ENCODE results near the gene EVC2. TPM values are rescaled to one million over a fixed set of nuclear protein-coding genes. Genes with fewer than 3 reads are reported as not detected.

Gene EVC2
- total RNA-seq, 4 donors from 2014 or later: 0.20 to 10.5 (median 3.9) TPM

GRCh38 chr4:5738061-5738460 lies 29.7 kb upstream of the EVC2 start:
- in situ Hi-C loops (cut with MboI; ENCODE audit: low pct_ligation_motif_present in 1 of 4, low pct_unique_long_range_greater_than_20kb in 1 of 4, low sequenced_read_pairs in 3 of 4): no loop called here

GRCh38 chr4:5735463-5735862 lies 27.1 kb upstream of the EVC2 start:
- in situ Hi-C loops (cut with MboI; ENCODE audit: low pct_ligation_motif_present in 1 of 4, low pct_unique_long_range_greater_than_20kb in 1 of 4, low sequenced_read_pairs in 3 of 4) (no loop called here), intact Hi-C loops (cut with DNase I; ENCODE audit: low total_unique reads) (no loop called here)
- Histone ChIP-seq H3K27ac (no peak overlapping the region), H3K9me3 (no peaks in the 10 kb centered on the region), H3K27me3 (no peaks in the 10 kb centered on the region), H3K4me1 (no peaks in the 10 kb centered on the region), H3K4me3 (no peak overlapping the region), H3K36me3 (no peaks in the 10 kb centered on the region)
- no peak for DNase-seq
- no peak for TF ChIP-seq POLR2A (IDR thresholded peaks at IDR 0.05)
- no peak for TF ChIP-seq CTCF (IDR thresholded peaks at IDR 0.05)
- no peak for TF ChIP-seq POLR2AphosphoS5 (IDR thresholded peaks at IDR 0.05)
- WGBS, 2 donors (ENCODE audit: low coverage in 1 of 2): 73% methylated on average over 3 of the region's 3 CpGs; no CpG with 5 or more reads in 1 of the 2 donors

More at GRCh38 chr4:5738061-5738460, 29.7 kb upstream of the EVC2 start:
- DNase-seq: no peak
- no peaks in the 10 kb centered on the region for H3K4me1 ChIP-seq
- H3K9me3 ChIP-seq: no peaks in the 10 kb centered on the region
- H3K4me3 ChIP-seq: no peak overlapping the region
- H3K27ac ChIP-seq: no peak overlapping the region
- TF ChIP-seq POLR2AphosphoS5 (IDR thresholded peaks at IDR 0.05) (no peak), POLR2A (IDR thresholded peaks at IDR 0.05) (no peak), EP300 (IDR thresholded peaks at IDR 0.05; ENCODE audit: low read depth) (no peak), CTCF (IDR thresholded peaks at IDR 0.05) (no peak)
- WGBS, 2 donors (ENCODE audit: low coverage in 1 of 2): 85 to 95% methylated on average over 2 of the region's 2 CpGs
- no peaks in the 10 kb centered on the region for H3K36me3 ChIP-seq
- H3K27me3 ChIP-seq: no peaks in the 10 kb centered on the region
- intact Hi-C loops (cut with DNase I; ENCODE audit: low total_unique reads): no loop called here

- 78% methylated on average over 2 to 5 of the region's 5 CpGs for WGBS, 2 donors (ENCODE audit: low coverage in 1 of 2)
- in situ Hi-C loops (cut with MboI; ENCODE audit: low pct_ligation_motif_present in 1 of 4, low pct_unique_long_range_greater_than_20kb in 1 of 4, low sequenced_read_pairs in 3 of 4): no loop called here
- DNase-seq: no peak
- no peak for TF ChIP-seq EP300 (IDR thresholded peaks at IDR 0.05; ENCODE audit: low read depth)
- no peak for TF ChIP-seq POLR2AphosphoS5 (IDR thresholded peaks at IDR 0.05)
- no peak for TF ChIP-seq CTCF (IDR thresholded peaks at IDR 0.05)
- TF ChIP-seq POLR2A (IDR thresholded peaks at IDR 0.05): no peak
- Histone ChIP-seq H3K27ac (no peak overlapping the region), H3K36me3 (no peaks in the 10 kb centered on the region), H3K4me1 (no peaks in the 10 kb centered on the region), H3K27me3 (no peaks in the 10 kb centered on the region), H3K4me3 (no peak overlapping the region), H3K9me3 (no peaks in the 10 kb centered on the region)
- intact Hi-C loops (cut with DNase I; ENCODE audit: low total_unique reads): no loop called here
Observed at GRCh38 chr4:5734853-5735252, 26.5 kb upstream of the EVC2 start.

GRCh38 chr4:5732158-5732557 lies 23.8 kb upstream of the EVC2 start:
- in situ Hi-C loops (cut with MboI; ENCODE audit: low pct_ligation_motif_present in 1 of 4, low pct_unique_long_range_greater_than_20kb in 1 of 4, low sequenced_read_pairs in 3 of 4): no loop called here
- DNase-seq: no peak
- Histone ChIP-seq H3K4me3 (no peak overlapping the region), H3K4me1 (no peaks in the 10 kb centered on the region), H3K36me3 (no peaks in the 10 kb centered on the region), H3K27me3 (no peaks in the 10 kb centered on the region), H3K9me3 (no peaks in the 10 kb centered on the region), H3K27ac (no peak overlapping the region)
- TF ChIP-seq EP300 (IDR thresholded peaks at IDR 0.05; ENCODE audit: low read depth): no peak
- TF ChIP-seq POLR2A (IDR thresholded peaks at IDR 0.05): no peak
- no peak for TF ChIP-seq CTCF (IDR thresholded peaks at IDR 0.05)
- no peak for TF ChIP-seq POLR2AphosphoS5 (IDR thresholded peaks at IDR 0.05)
- 68% methylated on average over 9 of the region's 10 CpGs; no CpG with 5 or more reads in 1 of the 2 donors for WGBS, 2 donors (ENCODE audit: low coverage in 1 of 2)
- intact Hi-C loops (cut with DNase I; ENCODE audit: low total_unique reads): no loop called here
